HG02852 (cell line): ENCODE measurements around the gene PRKN.
"Not testable (repeated sequence)": the region's sequence is repeated elsewhere in the genome, so short reads cannot be mapped to it uniquely, and the experiment has no call there.

Experiments used
- ATAC-seq: cut with Tn5 transposase; IDR thresholded peaks from one replicate; pipeline ENCODE4 v1.9.1; 2021; ENCODE audit warnings: mild to moderate bottlenecking, moderate library complexity; ENCODE audit not compliant: unreplicated experiment

The PRKN gene

GRCh38 chr6:161834426-161834825 is 893.1 kb downstream of the PRKN start:
- no peak for ATAC-seq

GRCh38 chr6:161833099-161833860 is 894.3 kb downstream of the PRKN start:
- ATAC-seq: no peak

GRCh38 chr6:161832622-161833021 is 894.9 kb downstream of the PRKN start:
- no peak for ATAC-seq

- ATAC-seq: no peak
These were observed 896.5 kb downstream of the PRKN start for GRCh38 chr6:161830866-161831616.

- ATAC-seq: no peak
These were observed 898.3 kb downstream of the PRKN start for GRCh38 chr6:161829291-161829729.

GRCh38 chr6:161828355-161828754 is 899.2 kb downstream of the PRKN start:
- no peak for ATAC-seq

- no peak for ATAC-seq
These were observed 901.1 kb downstream of the PRKN start for GRCh38 chr6:161826512-161826911.

- ATAC-seq: not testable (repeated sequence)
These were observed 905.4 kb downstream of the PRKN start for GRCh38 chr6:161822204-161822603.

GRCh38 chr6:161817881-161818280 is 909.7 kb downstream of the PRKN start:
- no peak for ATAC-seq

- no peak for ATAC-seq
These were observed 911.6 kb downstream of the PRKN start for GRCh38 chr6:161815965-161816364.

GRCh38 chr6:161813156-161813555 is 914.4 kb downstream of the PRKN start:
- ATAC-seq: no peak

- ATAC-seq: no peak
These were observed 917.6 kb downstream of the PRKN start for GRCh38 chr6:161809971-161810370.

- ATAC-seq: no peak
These were observed 922.7 kb downstream of the PRKN start for GRCh38 chr6:161804838-161805237.

- ATAC-seq: no peak
These were observed 924.4 kb downstream of the PRKN start for GRCh38 chr6:161803131-161803530.

GRCh38 chr6:161802231-161802630 is 925.3 kb downstream of the PRKN start:
- no peak for ATAC-seq

- ATAC-seq: no peak
These were observed 928.6 kb downstream of the PRKN start for GRCh38 chr6:161798844-161799394.

GRCh38 chr6:161796681-161797080 is 930.9 kb downstream of the PRKN start:
- ATAC-seq: no peak

- ATAC-seq: no peak
These were observed 934.6 kb downstream of the PRKN start for GRCh38 chr6:161792851-161793493.

- no peak for ATAC-seq
These were observed 939.0 kb downstream of the PRKN start for GRCh38 chr6:161788531-161788930.

- ATAC-seq: no peak
These were observed 955.4 kb downstream of the PRKN start for GRCh38 chr6:161772176-161772575.

GRCh38 chr6:161761966-161762365 is 965.6 kb downstream of the PRKN start:
- ATAC-seq: no peak
